NT2/D1 (cell line): ENCODE measurements around the gene RETREG1.

ENCODE experiments used
- SUZ12 ChIP-seq: IDR thresholded peaks from 2 replicates; pipeline ENCODE4 v1.6.1; 2011; ENCODE audit not compliant: insufficient read length, insufficient read depth; ENCODE audit errors: extremely low read depth
- YY1 ChIP-seq: IDR thresholded peaks from 2 replicates; pipeline ENCODE4 v1.6.1; 2011; ENCODE audit not compliant: insufficient read length, insufficient read depth
- ZNF274 ChIP-seq: IDR thresholded peaks from 2 replicates; pipeline ENCODE4 v1.6.1; 2011; ENCODE audit warnings: mild to moderate bottlenecking, low read depth, low read length

DNA sequence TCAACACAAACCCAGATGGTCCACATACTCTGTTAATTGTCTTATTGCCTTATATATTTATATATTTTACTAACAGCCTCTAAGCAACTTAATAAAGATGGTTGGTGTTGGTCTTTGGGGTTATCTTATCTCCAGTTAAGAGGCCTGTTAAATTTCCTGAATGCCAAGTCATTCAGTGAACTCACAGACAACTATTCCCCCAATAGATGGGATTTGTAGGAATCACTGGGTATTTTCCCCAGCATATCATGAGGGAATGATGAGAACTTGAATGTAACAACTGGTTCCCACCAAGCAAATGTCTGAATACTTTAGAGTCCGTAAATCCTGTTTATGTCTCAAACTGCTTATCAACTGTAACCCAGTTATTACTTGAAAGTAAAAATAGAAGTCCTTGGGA lies 42.7 kb upstream of the RETREG1 start:
- TF ChIP-seq ZNF274 (no peak), SUZ12 (no peak), YY1 (no peak)
